Fibroblast of lung (primary cell): ENCODE data around the gene LIPG. TPM values are rescaled to one million over a fixed set of nuclear protein-coding genes. Genes with fewer than 3 reads are reported as not detected.

Experiments used
- DNase-seq, 2 donors: peaks; one replicate each; pipeline versions ENCODE4 v3.0.0 to v3.0.0-alpha.2; 2010; ENCODE audit warnings: low read depth in 2 of 2
- H2AFZ ChIP-seq: 2 replicates; pipeline ENCODE4 v1.5.1; 2012; ENCODE audit warnings: low read length, control low read depth, inconsistent platforms
- H3K27ac ChIP-seq: 2 replicates; pipeline ENCODE4 v1.5.1; 2011; ENCODE audit warnings: low read length, control low read depth; ENCODE audit not compliant: insufficient read depth
- H3K27me3 ChIP-seq: 2 replicates; pipeline ENCODE4 v1.5.1; 2011; ENCODE audit warnings: mild to moderate bottlenecking, low read length; ENCODE audit not compliant: control insufficient read depth, insufficient read depth
- H3K36me3 ChIP-seq: 2 replicates; pipeline ENCODE4 v1.5.1; 2011; ENCODE audit warnings: low read length; ENCODE audit not compliant: control insufficient read depth, insufficient read depth
- H3K4me1 ChIP-seq: 2 replicates; pipeline ENCODE4 v1.5.1; 2011; ENCODE audit warnings: low read length; ENCODE audit not compliant: control insufficient read depth, insufficient read depth; ENCODE audit errors: extremely low read depth
- H3K4me2 ChIP-seq: 2 replicates; pipeline ENCODE4 v1.5.1; 2011; ENCODE audit warnings: low read length, control low read depth; ENCODE audit not compliant: insufficient read depth; ENCODE audit errors: extremely low read depth
- H3K4me3 ChIP-seq, 4 experiments: fragments of 200-600 bp in 1 of 4; sonication (generic) in 1 of 4; replicated peaks in 1 of 4; 2 replicates each; pipeline ENCODE4 v1.5.1; 2011 to 2016; ENCODE audit warnings: low read length in 4 of 4, low read depth in 3 of 4, mild to moderate bottlenecking in 3 of 4, control low read depth in 2 of 4, inconsistent platforms in 1 of 4, mixed read lengths in 1 of 4; ENCODE audit not compliant: insufficient read depth in 1 of 4; ENCODE audit errors: control extremely low read depth in 1 of 4
- H3K79me2 ChIP-seq: 2 replicates; pipeline ENCODE4 v1.5.1; 2012; ENCODE audit warnings: mild to moderate bottlenecking, low read length, inconsistent platforms; ENCODE audit not compliant: control insufficient read depth, insufficient read depth
- H3K9ac ChIP-seq: 2 replicates; pipeline ENCODE4 v1.5.1; 2011; ENCODE audit warnings: mild to moderate bottlenecking, low read length, control low read depth; ENCODE audit not compliant: insufficient read depth
- H3K9me3 ChIP-seq: 2 replicates; pipeline ENCODE4 v1.5.1; 2012; ENCODE audit warnings: low read depth, low read length; ENCODE audit not compliant: control insufficient read depth, insufficient read depth
- H4K20me1 ChIP-seq: 2 replicates; pipeline ENCODE4 v1.5.1; 2011; ENCODE audit warnings: low read length; ENCODE audit not compliant: control insufficient read depth, insufficient read depth; ENCODE audit errors: extremely low read depth
- EZH2 ChIP-seq: IDR thresholded peaks from 2 replicates; pipeline ENCODE4 v1.5.1; 2012; ENCODE audit warnings: low read length, control low read depth, mild to moderate bottlenecking; ENCODE audit errors: missing control alignments
- polyA plus RNA-seq, 2 donors: library from polyadenylated mRNA; depleted of rRNA in 1 of 2; stranded (reverse) in 1 of 2; unstranded in 1 of 2; fragments of >200 nt; gene quantifications; 2 replicates each; pipeline ENCODE4 v1.2.1, GENCODE V29; 2011 to 2012; ENCODE audit warnings: missing spikeins in 1 of 2
- total RNA-seq: library from RNA; depleted of rRNA; stranded (reverse); fragments of >200 nt; gene quantifications from 2 replicates; pipeline ENCODE4 v1.2.1, GENCODE V29; 2014
- TF ChIP-seq, protein P1 (sequence below), 2 donors: IDR thresholded peaks in 1 of 2; conservative IDR thresholded peaks in 1 of 2; 1 replicate in 1 of 2; 2 replicates in 1 of 2; pipeline ENCODE4 v1.5.1; 2011 to 2012; ENCODE audit warnings: low read length in 2 of 2, control low read depth in 1 of 2, inconsistent platforms in 1 of 2, low read depth in 1 of 2, mild to moderate bottlenecking in 1 of 2

Gene LIPG
- total and polyA plus RNA-seq, 2 donors (not counting 1 experiment from before 2014, with no cell fraction given): 0.30 to 0.50 TPM

DNA sequence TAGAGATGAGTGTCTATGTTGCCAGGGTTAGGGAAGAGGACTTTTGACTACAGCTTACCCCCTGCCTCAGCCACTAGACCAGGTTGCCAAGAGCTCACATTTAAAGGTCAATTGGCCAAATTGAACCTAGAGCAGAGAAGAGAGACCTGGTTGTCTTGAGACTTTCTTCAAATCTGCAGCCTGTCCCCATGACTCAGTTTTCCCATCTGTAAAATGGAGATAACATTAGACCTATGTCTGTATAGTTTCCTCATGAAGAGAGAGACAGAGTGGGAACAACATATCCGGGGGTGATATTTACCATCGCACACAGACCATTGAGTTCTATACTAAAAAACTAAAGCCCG lies 1.6 kb upstream of the LIPG start:
- no peaks in the 10 kb centered on the region for H3K9me3 ChIP-seq
- no peaks in the 10 kb centered on the region for H3K79me2 ChIP-seq
- DNase-seq: no peak
- no peaks in the 10 kb centered on the region for H3K36me3 ChIP-seq
- no peak overlapping the region for H3K9ac ChIP-seq
- TF ChIP-seq, protein P1, sequence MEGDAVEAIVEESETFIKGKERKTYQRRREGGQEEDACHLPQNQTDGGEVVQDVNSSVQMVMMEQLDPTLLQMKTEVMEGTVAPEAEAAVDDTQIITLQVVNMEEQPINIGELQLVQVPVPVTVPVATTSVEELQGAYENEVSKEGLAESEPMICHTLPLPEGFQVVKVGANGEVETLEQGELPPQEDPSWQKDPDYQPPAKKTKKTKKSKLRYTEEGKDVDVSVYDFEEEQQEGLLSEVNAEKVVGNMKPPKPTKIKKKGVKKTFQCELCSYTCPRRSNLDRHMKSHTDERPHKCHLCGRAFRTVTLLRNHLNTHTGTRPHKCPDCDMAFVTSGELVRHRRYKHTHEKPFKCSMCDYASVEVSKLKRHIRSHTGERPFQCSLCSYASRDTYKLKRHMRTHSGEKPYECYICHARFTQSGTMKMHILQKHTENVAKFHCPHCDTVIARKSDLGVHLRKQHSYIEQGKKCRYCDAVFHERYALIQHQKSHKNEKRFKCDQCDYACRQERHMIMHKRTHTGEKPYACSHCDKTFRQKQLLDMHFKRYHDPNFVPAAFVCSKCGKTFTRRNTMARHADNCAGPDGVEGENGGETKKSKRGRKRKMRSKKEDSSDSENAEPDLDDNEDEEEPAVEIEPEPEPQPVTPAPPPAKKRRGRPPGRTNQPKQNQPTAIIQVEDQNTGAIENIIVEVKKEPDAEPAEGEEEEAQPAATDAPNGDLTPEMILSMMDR (conservative IDR thresholded peaks at IDR 0.05 in 1 of 2, IDR thresholded peaks at IDR 0.05 in 1 of 2; ENCODE audit: low read depth in 1 of 2, low read length in 2 of 2): no peak
- peaks cover 5% of the 10 kb centered on the region for H3K4me1 ChIP-seq
- no peak overlapping the region for H3K27ac ChIP-seq
- no peak overlapping the region for H2AFZ ChIP-seq
- no peaks in the 10 kb centered on the region for H4K20me1 ChIP-seq
- no peak overlapping the region for H3K4me2 ChIP-seq
- peak overlapping the region in 1 of 4 experiments; percentile 59 for H3K4me3 ChIP-seq
- H3K27me3 ChIP-seq: peaks cover 15% of the 10 kb centered on the region

DNA sequence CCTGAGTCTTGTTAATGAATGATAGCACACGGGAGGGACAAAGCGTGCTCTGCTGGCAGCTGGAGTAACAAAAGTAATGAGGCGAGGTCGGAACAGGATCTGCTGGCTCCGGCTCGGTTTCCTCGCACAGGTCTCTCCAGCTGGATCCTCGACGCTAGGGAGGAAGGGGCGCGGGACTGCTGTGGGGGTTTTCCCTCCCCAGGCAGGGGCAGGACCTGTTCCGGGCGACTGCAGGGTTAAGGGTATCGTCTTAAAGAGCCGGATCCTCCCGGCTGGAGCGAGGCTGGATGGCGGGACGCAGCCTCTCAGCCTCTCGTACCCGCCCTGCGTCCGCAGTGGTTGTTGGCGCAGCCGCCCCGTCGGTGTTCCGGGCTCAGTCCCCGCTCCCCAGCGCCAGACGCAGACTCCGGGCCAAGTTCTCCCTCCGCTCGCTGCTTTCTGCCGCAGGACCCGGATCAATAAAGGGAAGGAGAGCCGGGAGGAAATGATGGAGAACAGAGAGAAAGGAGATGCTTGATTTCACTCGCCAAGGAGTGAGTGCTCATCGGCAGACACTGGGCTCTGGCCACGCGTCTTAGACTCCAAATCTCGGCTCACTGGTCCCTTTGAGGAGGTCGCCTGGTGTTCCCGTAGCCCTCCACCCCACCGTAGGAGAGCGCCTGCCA lies 1.1 kb upstream of the LIPG start:
- TF ChIP-seq, protein P1 (conservative IDR thresholded peaks at IDR 0.05 in 1 of 2, IDR thresholded peaks at IDR 0.05 in 1 of 2; ENCODE audit: low read depth in 1 of 2, low read length in 2 of 2): no peak
- no peak for TF ChIP-seq EZH2
- no peak overlapping the region for H3K9ac ChIP-seq
- H3K4me3 ChIP-seq: peak overlapping the region; percentile 5 to 59 (median 32)
- peak overlapping the region; percentile 59 for H3K4me2 ChIP-seq
- H3K36me3 ChIP-seq: no peaks in the 10 kb centered on the region
- H3K4me1 ChIP-seq: peaks cover 5% of the 10 kb centered on the region
- H2AFZ ChIP-seq: peak overlapping the region; percentile 50
- no peak overlapping the region for H3K27ac ChIP-seq
- H3K79me2 ChIP-seq: no peaks in the 10 kb centered on the region
- peak in 1 of 2 donors; percentile 32 for DNase-seq
- no peaks in the 10 kb centered on the region for H3K9me3 ChIP-seq
- peaks cover 15% of the 10 kb centered on the region for H3K27me3 ChIP-seq
- H4K20me1 ChIP-seq: no peaks in the 10 kb centered on the region

DNA sequence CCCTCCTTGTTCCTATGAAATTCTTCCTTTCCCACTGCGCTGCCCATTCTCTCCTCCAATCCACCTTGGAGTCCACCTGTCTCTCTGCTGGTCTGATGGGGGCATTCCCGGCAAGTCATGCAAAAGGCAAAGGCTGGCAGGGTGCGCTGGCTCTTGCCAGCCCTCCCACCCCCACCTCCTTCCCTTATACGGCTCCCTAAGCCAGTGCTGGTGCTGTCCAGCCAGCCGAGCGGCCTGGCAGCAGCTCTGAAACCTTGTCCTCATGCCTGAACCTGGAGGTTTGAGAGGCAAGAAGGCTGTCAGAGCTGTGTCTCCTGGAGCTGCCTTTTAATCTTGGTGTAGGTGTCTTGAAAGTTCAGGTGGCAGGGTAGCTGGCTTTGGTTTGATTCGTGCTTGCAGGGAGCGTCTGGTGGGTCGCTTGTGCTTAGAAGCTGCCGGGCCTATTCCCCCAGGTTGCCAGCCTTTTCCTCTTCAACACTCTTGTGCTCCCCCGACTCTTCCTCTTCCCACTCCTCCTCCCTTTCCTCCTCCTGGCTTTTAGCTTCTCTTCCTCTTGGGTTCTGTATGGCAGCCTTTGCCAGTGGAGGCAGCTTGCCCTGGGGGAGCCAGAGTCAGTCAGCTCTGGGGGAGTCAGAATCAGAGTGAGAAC lies 748 bp downstream of the LIPG start:
- H3K27ac ChIP-seq: no peak overlapping the region

More for the DNA sequence above, 748 bp downstream of the LIPG start:
- Histone ChIP-seq H3K4me3 (peak overlapping the region in 1 of 4 experiments; percentile 59), H3K9ac (no peak overlapping the region), H4K20me1 (no peaks in the 10 kb centered on the region), H3K27me3 (peaks cover 15% of the 10 kb centered on the region), H3K4me1 (peaks cover 5% of the 10 kb centered on the region), H3K9me3 (no peaks in the 10 kb centered on the region), H3K4me2 (no peak overlapping the region), H3K79me2 (no peaks in the 10 kb centered on the region), H2AFZ (no peak overlapping the region), H3K36me3 (no peaks in the 10 kb centered on the region)
- DNase-seq: peak in 1 of 2 donors; percentile 45
- TF ChIP-seq EZH2: no peak
